ENCODE data around the gene PFKFB3.
"Not testable (repeated sequence)": the region's sequence is repeated elsewhere in the genome, so short reads cannot be mapped to it uniquely, and the experiment has no call there.

Gene PFKFB3

DNA sequence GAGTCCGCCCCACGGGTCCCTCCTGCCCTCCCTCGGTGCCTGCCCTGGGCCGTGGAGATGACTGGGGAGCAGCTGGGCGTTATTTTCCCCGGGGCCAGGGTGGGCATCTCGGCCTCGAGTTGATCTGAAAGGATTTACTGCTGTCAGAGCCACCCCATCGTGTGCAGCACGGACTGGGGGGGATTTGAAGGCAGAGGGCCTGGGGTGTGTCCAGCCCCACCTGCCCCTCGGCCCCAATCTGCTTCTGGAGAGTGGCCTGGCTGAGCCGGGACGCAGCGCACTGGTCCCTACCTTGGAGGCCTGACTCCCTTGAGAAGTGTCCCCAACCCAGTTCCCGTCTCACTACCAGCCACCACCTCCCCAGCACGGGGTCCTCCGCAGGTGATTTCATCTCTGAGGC, 24.2 kb upstream of the PFKFB3 start:
- DNase-seq (ENCODE audit: low read depth) = no peak

DNA sequence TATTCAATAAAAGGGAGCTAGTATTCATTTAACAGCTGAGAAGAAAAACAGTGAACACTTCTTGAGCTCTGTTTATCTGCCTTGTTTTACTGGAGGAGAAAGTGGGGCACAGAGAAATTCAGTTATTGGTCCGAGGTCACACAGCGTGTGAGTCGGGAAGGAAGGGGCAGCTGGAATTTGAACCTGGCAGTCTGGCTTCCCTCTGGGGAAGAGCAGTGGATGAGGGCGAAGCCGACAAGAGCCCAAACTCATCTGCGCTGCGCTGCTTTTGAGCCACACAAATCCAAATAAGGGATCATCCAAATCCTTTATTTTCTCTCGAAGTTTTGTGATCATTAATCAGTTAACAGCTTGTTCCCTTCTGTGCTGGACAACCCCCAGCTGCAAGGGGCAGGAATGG, 23.7 kb upstream of the PFKFB3 start:
- DNase-seq (ENCODE audit: low read depth) = no peak

DNA sequence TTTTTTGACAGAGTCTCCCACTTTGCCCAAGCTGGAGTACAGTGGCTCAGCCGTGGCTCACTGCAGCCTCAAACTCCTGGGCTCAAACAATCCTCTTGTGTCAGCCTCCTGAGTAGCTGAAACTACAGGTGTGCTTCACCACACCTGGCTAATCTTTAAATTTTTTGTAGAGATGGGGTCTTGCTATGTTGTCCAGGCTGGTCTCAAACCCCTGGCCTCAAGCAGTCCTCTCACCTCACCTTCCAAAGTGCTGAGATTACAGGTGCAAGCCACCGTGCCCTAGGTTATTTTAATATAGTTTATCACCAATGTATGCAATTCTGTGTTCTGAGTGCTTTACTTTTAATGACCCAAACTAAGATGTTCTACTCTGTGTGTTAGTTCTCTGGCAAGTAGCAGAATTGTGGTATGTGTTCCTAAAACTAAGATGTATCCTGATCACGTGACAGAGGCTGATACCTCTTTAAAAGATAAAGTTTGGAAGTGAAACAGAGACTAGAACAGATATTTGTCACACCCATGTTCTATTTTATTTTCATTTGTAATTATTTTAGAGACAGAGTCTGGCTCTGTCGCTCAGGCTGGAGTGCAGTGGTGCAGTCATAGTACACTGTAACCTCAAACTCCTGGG, 22.1 kb upstream of the PFKFB3 start:
- no peak for DNase-seq (ENCODE audit: low read depth)

DNA sequence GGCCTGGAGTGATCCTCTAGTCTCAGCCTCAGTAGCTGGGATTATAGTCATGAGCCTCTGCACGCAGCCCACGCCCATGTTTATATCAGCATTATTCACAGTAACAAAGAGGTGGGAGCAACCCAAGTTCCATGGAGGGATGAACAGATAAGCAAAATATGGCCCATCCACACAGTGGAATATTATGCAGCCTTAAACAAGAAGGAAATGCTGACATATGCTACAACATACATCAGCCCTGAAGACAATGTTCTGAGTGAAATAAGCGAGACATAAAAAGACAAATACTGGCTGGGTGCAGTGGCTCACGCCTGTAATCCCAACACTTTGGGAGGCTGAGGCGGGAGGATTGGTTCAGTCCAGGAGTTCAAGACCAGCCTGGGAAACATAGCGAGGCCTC, 21.5 kb upstream of the PFKFB3 start:
- DNase-seq (ENCODE audit: low read depth) = no peak

DNA sequence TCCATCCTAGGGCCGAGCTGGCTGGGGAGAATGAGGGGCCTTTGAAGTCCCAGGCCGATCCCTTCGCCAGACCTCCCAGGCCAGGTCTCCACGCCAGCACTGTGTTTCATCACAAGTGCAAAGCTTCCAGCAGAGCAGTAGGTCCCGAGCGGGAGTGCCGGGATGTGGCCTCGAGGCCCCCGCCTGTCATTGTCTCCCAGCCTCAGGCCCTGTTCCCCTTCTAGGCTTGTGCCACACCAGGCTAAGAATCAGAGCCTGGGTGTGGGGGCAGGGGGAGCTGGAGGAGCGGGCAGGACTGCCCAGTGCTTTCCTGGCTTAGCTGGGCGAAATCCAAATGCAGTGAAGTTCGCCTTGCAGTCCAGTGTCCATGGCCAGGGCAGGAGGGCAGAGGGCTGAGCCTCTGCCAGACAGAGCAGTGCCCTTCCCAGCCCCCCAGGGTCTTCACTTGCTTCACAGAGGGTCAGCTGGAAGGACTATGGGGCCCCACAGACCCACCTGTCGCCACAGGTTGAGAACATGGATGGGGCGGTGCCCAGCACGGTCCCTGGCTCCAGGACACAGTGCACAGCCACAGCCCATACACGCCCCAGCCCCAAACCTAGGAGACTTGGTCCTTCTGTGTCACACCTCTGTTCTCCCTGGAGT, 20.2 kb upstream of the PFKFB3 start:
- no peak for DNase-seq (ENCODE audit: low read depth)

DNA sequence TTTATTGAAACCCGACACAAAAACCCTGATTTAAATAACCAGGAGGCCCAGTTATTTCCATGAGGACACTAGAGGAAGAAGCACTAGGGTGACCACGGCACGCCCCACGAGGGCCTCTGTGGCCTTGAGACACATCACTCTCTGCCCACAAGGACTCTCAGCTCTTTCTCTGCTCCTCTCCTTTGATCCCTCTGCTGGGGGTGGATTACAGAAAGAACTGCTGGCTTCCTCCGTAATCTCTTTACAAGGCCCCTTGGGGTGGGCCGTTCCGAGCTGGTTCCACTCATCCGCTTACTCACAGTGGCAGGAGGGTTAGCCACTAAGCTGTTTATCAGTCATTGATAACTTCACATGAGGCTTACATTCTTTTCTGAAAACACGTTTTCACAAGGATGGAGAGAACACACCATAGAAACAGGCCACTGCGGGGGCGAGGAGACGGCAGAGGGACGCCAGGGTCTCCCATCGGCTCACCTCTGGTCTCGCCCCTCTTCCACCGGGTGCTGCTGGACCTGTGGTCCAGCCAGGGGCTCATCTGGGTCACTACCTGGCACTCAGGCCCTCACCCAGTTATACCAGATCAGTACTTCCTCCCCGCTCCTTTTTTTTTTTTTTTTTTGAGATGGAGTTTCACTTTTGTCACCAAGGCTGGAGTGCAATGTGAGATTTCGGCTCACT, 17.6 kb upstream of the PFKFB3 start:
- DNase-seq (ENCODE audit: low read depth) = no peak

DNA sequence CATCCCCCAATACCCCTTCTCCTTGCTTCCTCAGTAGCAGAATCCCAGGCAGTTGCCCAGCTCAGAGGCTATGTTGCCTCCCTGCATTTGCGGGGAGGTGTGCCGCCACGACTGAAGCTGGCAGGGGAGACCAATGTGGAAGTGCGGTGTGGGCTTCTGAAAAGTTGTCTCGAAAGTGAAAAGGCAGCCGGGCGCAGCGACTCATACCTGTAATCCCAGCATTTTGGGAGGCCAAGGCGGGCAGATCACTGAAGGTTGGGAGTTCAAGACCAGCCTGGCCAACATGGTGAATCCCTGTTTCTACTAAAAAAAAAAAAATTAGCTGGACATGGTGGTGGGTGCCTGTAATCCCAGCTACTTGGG, 15.9 kb upstream of the PFKFB3 start:
- DNase-seq (ENCODE audit: low read depth) = no peak

DNA sequence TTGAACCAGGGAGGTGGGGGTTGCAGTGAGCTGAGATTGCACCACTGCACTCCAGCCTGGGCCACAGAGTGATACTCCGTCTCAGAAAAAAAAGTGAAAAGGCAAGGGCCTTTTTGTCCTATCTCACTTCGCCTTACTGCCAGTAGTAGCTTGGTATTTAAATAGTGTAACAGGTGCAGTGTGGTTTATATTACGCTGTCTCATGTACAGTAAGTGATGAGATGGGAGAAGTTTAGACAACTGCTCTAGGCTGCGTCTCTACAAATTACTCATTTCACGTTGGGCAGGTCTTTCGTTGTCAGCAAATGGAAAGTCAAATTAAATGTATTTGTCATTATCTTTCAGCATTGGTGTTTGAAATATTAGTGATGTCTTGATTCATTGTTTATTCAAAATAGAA, 15.5 kb upstream of the PFKFB3 start:
- DNase-seq (ENCODE audit: low read depth) = no peak

DNA sequence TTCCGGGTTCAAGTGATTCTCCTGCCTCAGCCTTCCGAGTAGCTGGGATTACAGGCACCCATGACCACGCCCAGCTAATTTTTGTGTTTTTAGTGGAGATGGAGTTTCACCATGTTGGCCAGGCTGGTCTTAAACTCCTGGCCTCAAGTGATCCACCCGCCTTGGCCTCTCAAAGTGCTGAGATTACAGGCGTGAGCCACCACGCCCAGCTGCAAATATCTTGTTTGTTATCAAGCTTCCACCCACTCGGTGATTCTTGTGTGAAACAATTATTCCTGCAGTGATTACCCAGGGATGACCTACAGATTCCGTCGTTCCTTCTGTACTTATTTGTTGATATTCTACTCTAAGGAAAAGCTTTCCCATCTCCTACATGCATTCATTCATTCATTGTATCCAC, 12.7 kb upstream of the PFKFB3 start:
- not testable (repeated sequence) for DNase-seq (ENCODE audit: low read depth)

DNA sequence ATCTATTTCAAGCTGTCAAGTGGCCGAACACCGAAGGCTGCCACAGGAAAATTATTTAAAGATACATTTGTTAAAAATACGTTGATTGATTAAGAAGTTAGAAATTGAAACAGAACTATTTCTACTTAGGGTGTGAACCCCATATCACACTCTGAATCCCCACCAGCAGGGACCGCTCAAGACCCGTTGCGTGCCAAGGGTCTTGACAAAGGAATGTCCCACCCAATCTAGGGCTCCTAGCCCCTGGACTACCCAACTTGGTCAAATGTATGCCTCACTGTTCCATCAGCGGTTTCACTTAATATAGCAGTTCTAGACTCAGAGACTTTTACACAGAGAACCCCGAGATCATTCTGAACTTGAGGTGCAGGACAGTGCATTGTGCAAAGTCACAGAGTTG, 11.6 kb upstream of the PFKFB3 start:
- no peak for DNase-seq (ENCODE audit: low read depth)

DNA sequence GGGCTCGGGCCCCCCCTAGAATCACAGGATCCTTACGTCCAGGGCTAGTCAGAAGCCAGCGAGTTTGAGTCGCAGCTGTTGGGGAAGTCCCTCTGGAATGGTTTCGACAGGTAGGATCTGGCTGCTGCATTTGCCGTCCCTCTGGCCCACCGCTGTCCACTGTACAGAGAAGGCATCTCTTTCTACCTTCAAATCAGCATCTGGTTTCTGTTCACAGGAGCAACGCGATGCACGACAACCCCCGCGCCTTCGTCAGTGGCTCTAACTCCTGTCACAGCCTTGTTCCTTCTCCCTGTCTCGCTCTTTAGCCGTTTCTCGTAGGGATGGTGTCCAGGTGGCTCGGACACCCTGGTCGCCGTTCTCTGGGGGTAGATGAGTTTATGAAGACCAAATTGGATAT, 11.2 kb upstream of the PFKFB3 start:
- DNase-seq (ENCODE audit: low read depth) = no peak

DNA sequence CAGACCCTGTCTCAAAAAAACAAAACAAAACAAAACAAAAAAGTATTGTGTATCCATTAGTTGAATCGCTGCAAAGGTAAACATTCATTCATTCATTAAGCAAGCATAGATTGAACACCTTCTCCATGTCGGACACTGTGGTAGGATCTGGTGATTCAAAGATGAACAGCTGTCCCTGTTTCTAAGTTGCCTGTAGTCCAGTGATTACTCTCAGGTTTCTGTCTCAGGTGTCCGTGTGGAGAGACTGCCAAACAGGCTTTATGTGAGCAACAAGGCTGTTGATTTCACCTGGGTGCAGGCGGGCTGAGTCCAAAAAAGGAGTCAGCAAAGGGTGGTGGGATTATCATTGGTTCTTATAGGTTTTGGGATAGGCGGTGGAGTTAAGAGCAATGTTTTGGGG, 9.4 kb upstream of the PFKFB3 start:
- DNase-seq (ENCODE audit: low read depth) = not testable (repeated sequence)

DNA sequence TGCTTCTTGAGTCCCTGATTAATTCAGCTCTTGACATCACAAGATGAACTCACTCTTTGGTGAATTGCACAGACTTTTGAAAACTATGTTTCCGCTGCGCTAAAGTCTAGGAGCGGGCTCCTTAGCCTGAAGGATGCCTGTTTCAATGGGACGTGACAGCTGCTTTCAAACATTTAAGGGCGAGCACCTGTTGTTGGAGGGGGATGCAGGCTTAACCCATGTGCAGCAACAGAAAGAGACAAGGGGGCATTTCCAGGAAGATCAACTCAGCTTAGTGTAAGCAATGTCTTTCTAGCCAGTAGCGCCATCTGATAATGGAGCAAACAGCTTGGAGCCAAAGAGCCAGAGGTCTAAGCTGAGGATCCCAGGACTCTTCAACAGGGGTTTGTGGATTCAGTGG, 8.4 kb upstream of the PFKFB3 start:
- DNase-seq (ENCODE audit: low read depth) = no peak

DNA sequence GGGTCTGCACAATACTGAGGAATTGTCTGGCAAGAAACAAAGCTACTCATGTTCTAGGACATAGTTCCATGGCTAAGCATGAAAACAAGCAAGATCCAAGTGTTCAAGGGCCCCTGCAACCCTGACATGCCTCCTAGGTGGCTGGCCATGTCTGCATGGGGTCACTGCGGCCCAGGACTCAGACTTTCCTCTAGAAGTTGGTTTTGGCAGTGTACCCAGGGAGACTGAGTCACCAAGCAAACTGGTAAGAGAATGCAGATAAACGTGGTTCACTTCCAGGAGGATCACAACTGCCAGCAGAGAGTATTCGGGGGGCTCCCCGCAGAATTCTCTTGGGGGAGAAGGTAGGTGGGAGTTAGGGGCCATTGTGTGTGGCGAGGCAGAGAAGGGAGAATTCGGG, 7.4 kb upstream of the PFKFB3 start:
- no peak for DNase-seq (ENCODE audit: low read depth)

DNA sequence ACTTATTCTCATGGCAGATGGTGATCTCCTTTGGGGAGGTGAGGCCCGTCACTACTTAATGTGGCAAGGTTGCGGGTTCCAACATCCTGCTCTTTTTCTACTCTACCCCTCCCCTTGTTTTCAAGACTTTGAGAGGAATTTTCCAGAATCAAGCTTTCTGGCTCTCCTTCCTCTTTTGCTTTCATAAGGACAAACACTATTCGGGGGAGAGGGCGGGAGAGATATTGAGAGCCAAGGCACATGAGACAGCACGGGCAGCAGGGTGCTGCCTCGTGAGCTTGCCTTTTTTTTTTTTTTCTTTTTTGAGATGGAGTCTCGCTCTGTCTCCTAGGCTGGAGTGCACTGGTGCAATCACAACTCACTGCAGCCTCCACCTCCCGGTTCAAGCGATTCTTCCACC, 6.9 kb upstream of the PFKFB3 start:
- no peak for DNase-seq (ENCODE audit: low read depth)

DNA sequence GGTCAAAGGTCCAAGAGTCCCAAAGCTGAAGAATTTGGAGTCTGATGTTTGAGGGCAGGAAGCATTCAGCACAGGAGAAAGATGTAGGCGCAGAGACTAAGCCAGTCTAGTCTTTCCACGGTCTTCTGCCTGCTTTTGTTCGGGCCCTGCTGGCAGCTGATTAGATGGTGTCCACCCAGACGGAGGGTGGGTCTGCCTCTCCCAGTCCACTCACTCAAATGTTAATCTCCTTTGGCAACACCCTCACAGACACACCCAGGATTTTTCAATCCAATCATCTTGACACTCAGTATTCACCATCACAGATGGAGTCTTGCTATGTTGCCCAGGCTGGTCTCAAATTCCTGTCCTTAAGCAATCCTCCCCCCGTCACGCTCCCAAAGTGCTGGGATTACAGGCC, 6.2 kb upstream of the PFKFB3 start:
- DNase-seq (ENCODE audit: low read depth) = not testable (repeated sequence)

DNA sequence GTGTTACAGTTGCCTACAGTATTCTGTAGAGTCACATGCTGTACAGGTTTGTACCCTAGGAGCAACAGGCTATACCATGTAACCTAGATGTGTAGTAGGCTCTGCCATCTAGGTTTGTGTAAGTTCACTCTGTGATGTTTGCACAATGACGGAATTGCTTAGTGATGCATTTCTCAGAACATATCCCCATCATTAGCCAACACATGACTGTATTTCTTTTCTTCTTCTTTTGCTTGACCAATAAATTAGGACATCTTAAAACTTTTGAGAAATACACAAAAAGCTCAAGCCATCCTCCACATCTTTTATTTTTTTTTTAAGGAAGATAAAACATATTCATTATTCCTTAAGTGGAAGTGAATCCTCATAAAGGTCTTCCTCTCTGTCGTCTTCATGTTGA, 5.4 kb upstream of the PFKFB3 start:
- no peak for DNase-seq (ENCODE audit: low read depth)

DNA sequence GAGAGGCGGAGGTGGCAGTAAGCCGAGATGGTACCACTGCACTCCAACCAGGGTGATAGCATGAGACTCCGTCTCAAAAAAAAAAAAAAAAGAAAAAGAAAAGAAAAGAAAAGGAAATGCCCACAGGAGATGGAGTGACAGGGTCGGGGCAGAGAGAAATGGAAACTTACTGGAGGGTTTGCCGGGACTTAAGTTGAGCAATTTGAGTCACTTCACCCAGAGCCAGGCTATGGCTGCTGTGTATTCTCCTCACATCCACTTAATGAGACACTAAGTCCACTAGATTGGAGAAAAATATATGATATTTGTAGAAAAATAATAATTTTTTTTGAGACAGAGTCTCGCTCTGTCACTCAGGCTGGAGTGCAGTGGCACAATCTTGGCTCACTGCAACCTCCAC, 4.6 kb upstream of the PFKFB3 start:
- no peak for DNase-seq (ENCODE audit: low read depth)

DNA sequence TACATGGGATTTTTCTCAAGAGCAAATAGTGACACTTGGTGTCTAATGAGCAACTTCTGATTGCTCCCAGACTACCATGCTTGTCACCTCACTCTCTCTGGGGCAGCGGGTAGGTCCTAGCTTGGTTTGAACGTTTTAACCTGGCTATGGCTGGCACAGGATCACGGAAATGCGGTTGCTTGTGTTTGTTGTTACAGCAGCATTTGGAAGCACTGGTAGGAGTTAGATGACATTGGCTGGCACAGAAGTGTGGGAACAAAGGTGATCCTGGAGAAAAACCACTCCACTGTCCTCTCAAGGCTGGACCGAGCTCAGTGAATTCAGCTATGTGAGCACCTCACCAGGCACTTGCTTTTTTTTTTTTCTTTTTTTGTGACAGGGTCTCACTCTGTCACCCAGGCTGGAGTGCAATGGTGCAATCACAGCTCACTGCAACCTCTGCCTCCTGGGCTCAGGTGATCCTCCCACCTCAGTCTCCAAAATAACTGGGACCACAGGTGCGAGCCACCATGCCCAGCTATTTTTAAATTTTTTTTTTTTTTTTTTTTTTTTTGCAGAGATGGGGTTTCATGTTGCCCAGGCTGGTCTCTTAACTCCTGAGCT, 3.5 kb upstream of the PFKFB3 start:
- no peak for DNase-seq (ENCODE audit: low read depth)

DNA sequence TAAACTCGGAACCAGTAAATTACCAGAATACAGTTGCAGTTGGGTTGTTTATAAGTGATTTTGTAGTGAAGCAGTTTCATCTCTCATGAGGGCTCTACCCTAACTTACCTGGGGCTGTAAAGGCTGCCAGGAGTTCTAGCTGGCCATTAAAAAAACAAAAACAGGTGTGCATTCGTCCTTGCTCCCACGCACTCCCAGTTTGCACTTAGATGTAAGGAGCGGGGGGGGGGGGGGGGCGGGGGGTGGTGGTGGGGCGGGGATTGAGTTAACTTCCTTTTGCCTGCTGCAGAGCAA, 2.3 kb upstream of the PFKFB3 start:
- no peak for DNase-seq (ENCODE audit: low read depth)

DNA sequence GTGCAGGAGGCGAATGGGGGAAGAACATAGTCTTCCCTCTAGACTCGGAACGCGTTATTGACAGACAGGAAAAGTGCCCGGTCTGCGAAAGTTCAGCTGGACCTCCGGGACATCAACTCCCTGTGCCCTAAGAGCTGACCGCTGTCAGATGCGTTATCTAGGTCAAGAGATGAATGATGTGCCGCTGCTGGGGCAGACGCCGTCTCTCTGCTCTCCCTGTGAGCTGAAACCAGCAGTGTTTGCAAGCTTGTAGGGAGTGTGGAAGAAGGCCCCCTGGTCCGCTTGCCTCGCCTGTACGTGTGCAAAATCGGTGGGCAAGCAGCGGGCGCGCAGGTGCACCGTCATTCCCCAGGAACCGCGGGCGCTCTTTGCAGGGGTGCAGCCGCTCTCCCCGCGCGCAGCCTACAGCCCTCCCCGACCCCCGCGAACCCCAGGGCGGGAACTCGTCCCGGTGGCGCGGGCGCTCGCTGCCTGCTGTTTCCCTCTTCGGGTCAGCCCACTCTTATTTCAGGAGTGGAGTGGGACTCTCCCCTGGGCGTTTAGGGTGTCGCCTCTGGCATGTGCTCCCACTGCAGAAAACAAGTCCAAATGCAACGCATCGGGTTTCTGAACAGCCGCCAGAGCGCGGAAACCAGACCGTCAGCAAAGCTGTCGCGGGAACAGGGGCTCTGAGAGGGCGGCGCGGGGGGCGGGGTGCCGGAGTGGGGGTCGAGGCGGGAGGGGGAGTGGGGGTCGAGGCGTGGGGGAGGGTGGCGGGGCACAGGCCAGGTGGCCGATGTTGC, 1.8 kb upstream of the PFKFB3 start:
- no peak for DNase-seq (ENCODE audit: low read depth)

DNA sequence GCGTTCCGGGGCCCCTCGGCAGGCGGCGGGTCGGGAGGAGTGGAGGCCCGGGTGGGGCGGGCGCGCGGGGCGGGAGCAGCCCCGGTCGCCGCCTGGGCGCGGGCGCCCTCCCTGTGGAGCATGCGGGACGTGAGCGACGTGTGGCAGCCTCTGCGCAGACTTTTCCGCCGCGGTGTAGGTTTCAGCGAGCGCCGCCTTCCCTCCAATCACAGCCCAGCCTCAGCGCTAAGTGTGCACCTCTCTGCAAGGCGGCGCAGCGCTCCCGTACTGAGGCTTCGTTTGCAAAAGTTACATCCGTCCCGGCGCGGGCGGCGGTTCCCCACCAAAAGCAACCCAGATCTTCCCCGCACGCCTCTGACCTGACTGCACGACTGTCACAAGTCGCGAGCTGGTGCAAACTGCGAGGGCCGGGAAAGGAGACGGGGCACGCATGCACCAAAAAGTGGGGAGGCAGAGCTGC, 1.2 kb upstream of the PFKFB3 start:
- peak; percentile 45 for DNase-seq (ENCODE audit: low read depth)

All from stimulated activated CD8-positive, alpha-beta memory T cell treated with anti-CD3 and anti-CD28 coated beads, Interleukin-15, amount 100 ng/mL, for 24 hours (primary cell).